PC-3 (cell line): ENCODE data around the gene GSTA2. TPM values are rescaled to one million over a fixed set of nuclear protein-coding genes. Genes with fewer than 3 reads are reported as not detected.

Experiments
- ATAC-seq: fragments of 200-7000 bp; cut with Tn5 transposase; 2 replicates; pipeline ENCODE4 v1.9.1; 2020; ENCODE audit warnings: mild to moderate bottlenecking, moderate library complexity
- BruUV-seq: library from RNA; stranded (reverse); fragments of 400-500 nt; replicated peaks from 2 replicates; lab custom pipeline; 2021; lab: Mats Ljungman, UMichigan
- CTCF ChIA-PET: fragments of 300-600 bp; sonication (Branson Sonifier 250); formaldehyde crosslinking; loops from one replicate; lab custom pipeline; 2022; ENCODE audit warnings: antibody characterized with exemption; lab: Charles Lee
- POLR2A ChIA-PET: fragments of 300-600 bp; sonication (Branson Sonifier 250); formaldehyde crosslinking; loops from one replicate; lab custom pipeline; 2022; ENCODE audit warnings: antibody characterized with exemption; ENCODE audit not compliant: unreplicated experiment; lab: Charles Lee
- DNase-seq: peaks from one replicate; pipeline ENCODE4 v3.0.0-alpha.2; 2015
- H2AFZ ChIP-seq: fragments of 300-600 bp; sonication (generic); 2 replicates; pipeline ENCODE4 v1.6.0; 2016; ENCODE audit warnings: antibody characterized with exemption, low read length
- H3F3A ChIP-seq: fragments of 300-600 bp; sonication (generic); one replicate; pipeline ENCODE4 v1.6.0; 2017; ENCODE audit warnings: antibody characterized with exemption, low read length, control low read depth, mild to moderate bottlenecking; ENCODE audit not compliant: unreplicated experiment
- H3K27ac ChIP-seq: fragments of 300-600 bp; sonication (generic); 2 replicates; pipeline ENCODE4 v1.5.1; 2016; ENCODE audit warnings: mild to moderate bottlenecking, low read length
- H3K27me3 ChIP-seq: fragments of 300-600 bp; sonication (generic); 2 replicates; pipeline ENCODE4 v1.6.1; 2016; ENCODE audit warnings: low read length, mixed read lengths
- H3K36me3 ChIP-seq: fragments of 300-600 bp; sonication (generic); 2 replicates; pipeline ENCODE4 v1.6.1; 2016; ENCODE audit warnings: low read depth, mixed run types, low read length, mixed read lengths
- H3K4me1 ChIP-seq: fragments of 300-600 bp; sonication (generic); 2 replicates; pipeline ENCODE4 v1.5.1; 2016; ENCODE audit warnings: low read length; ENCODE audit not compliant: insufficient read depth
- H3K4me2 ChIP-seq: fragments of 300-600 bp; sonication (generic); 2 replicates; pipeline ENCODE4 v1.6.0; 2016; ENCODE audit warnings: low read length
- H3K4me3 ChIP-seq: fragments of 300-600 bp; sonication (generic); 2 replicates; pipeline ENCODE4 v1.5.1; 2016; ENCODE audit warnings: mild to moderate bottlenecking, low read length, mixed read lengths
- H3K79me2 ChIP-seq: fragments of 300-600 bp; sonication (generic); 2 replicates; pipeline ENCODE4 v1.6.1; 2017; ENCODE audit warnings: low read length, mixed read lengths
- H3K9ac ChIP-seq: fragments of 300-600 bp; sonication (generic); 2 replicates; pipeline ENCODE4 v1.6.0; 2016; ENCODE audit warnings: mild to moderate bottlenecking, low read length
- H3K9me2 ChIP-seq: fragments of 300-600 bp; sonication (generic); replicated peaks from 2 replicates; pipeline ENCODE4 v1.6.1; 2016; ENCODE audit warnings: mixed run types, low read length, mixed read lengths
- H3K9me3 ChIP-seq: fragments of 300-600 bp; sonication (generic); 2 replicates; pipeline ENCODE4 v1.6.1; 2016; ENCODE audit warnings: low read length, mixed read lengths
- H4K20me1 ChIP-seq: fragments of 300-600 bp; sonication (generic); 2 replicates; pipeline ENCODE4 v1.6.1; 2016; ENCODE audit warnings: low read length, mixed read lengths
- CTCF ChIP-seq: fragments of 300-600 bp; sonication (generic); conservative IDR thresholded peaks from 2 replicates; pipeline ENCODE4 v1.5.1; 2017; ENCODE audit warnings: antibody characterized with exemption, low read depth, mild to moderate bottlenecking, low read length
- EZH2 ChIP-seq: fragments of 300-600 bp; sonication (generic); IDR thresholded peaks from one replicate; pipeline ENCODE4 v1.6.1; 2017; ENCODE audit warnings: antibody characterized with exemption, mild to moderate bottlenecking, low read length; ENCODE audit not compliant: unreplicated experiment
- EZH2phosphoT487 ChIP-seq: fragments of 300-600 bp; sonication (generic); IDR thresholded peaks from 2 replicates; pipeline ENCODE4 v1.6.1; 2018; ENCODE audit warnings: mild to moderate bottlenecking, antibody characterized with exemption, low read length, borderline replicate concordance
- intact Hi-C: fragments of 100-400 bp; cut with micrococcal nuclease; formaldehyde crosslinking; loops from 2 replicates; pipeline ENCODE4 v1.9.0; 2023
- total RNA-seq: library from RNA; depleted of rRNA; stranded (reverse); fragments of >200 nt; gene quantifications from 2 replicates; pipeline ENCODE4 v1.2.3, GENCODE V29; 2014

GSTA2 gene
- total RNA-seq, 1 experiment from 2014 or later: not detected

GRCh38 chr6:52746213-52746612 lies 17.1 kb downstream of the GSTA2 start:
- no peaks in the 10 kb centered on the region for H3K27me3 ChIP-seq
- BruUV-seq: no TSS peak
- H2AFZ ChIP-seq: no peak overlapping the region
- no peaks in the 10 kb centered on the region for H3K79me2 ChIP-seq
- H3K36me3 ChIP-seq: no peaks in the 10 kb centered on the region
- no peaks in the 10 kb centered on the region for H3K9me3 ChIP-seq
- ChIA-PET CTCF (no interaction called here), POLR2A (no interaction called here)
- H3K27ac ChIP-seq: no peak overlapping the region
- DNase-seq (no peak), ATAC-seq (no peak)
- no peak overlapping the region for H3K4me3 ChIP-seq
- intact Hi-C loops: no loop called here
- TF ChIP-seq EZH2 (no peak), CTCF (no peak), EZH2phosphoT487 (no peak)
- no peak overlapping the region for H3K9ac ChIP-seq
- H3K4me1 ChIP-seq: peaks cover 17% of the 10 kb centered on the region
- H3K4me2 ChIP-seq: no peak overlapping the region
- H3K9me2 ChIP-seq: no peaks in the 10 kb centered on the region
- H3F3A ChIP-seq: no peaks in the 10 kb centered on the region
- no peaks in the 10 kb centered on the region for H4K20me1 ChIP-seq

GRCh38 chr6:52745764-52746201 lies 17.5 kb downstream of the GSTA2 start:
- Histone ChIP-seq H3K9me3 (no peaks in the 10 kb centered on the region), H3F3A (no peaks in the 10 kb centered on the region), H2AFZ (no peak overlapping the region), H3K27me3 (no peaks in the 10 kb centered on the region), H4K20me1 (no peaks in the 10 kb centered on the region), H3K79me2 (no peaks in the 10 kb centered on the region), H3K36me3 (no peaks in the 10 kb centered on the region), H3K4me2 (no peak overlapping the region), H3K4me3 (no peak overlapping the region), H3K4me1 (peaks cover 17% of the 10 kb centered on the region), H3K27ac (no peak overlapping the region), H3K9me2 (no peaks in the 10 kb centered on the region), H3K9ac (no peak overlapping the region)
- TF ChIP-seq CTCF (no peak), EZH2phosphoT487 (no peak), EZH2 (no peak)
- POLR2A ChIA-PET: no interaction called here
- ATAC-seq (no peak), DNase-seq (no peak)
- CTCF ChIA-PET: no interaction called here
- intact Hi-C loops: no loop called here
- BruUV-seq: no TSS peak

- POLR2A ChIA-PET: no interaction called here
- Histone ChIP-seq H3K9ac (no peak overlapping the region), H3K27ac (peak overlapping the region; percentile 52), H3K27me3 (no peaks in the 10 kb centered on the region), H3K79me2 (no peaks in the 10 kb centered on the region), H3K9me3 (no peaks in the 10 kb centered on the region), H4K20me1 (no peaks in the 10 kb centered on the region), H3K4me1 (peaks cover 14% of the 10 kb centered on the region), H3K36me3 (no peaks in the 10 kb centered on the region), H3F3A (no peaks in the 10 kb centered on the region), H2AFZ (no peak overlapping the region), H3K4me2 (0 out of 2 replicates have a peak overlapping the region, but pooled peaks have one; percentile 19), H3K9me2 (no peaks in the 10 kb centered on the region), H3K4me3 (no peak overlapping the region)
- CTCF ChIA-PET: no interaction called here
- TF ChIP-seq EZH2phosphoT487 (no peak), CTCF (no peak), EZH2 (no peak)
- ATAC-seq: peak; percentile 89
- DNase-seq: peak; percentile 94
- intact Hi-C loops: no loop called here
- BruUV-seq: no TSS peak
Measured at GRCh38 chr6:52741872-52742271, 21.4 kb downstream of the GSTA2 start.
